Femur (tissue), 1 donor: ENCODE data around the gene IPMK.
"Not testable (repeated sequence)": the region's sequence is repeated elsewhere in the genome, so short reads cannot be mapped to it uniquely, and the experiment has no call there.

Source experiments
- DNase-seq: peaks from one replicate; pipeline ENCODE4 v3.0.0-alpha.2; 2017

The IPMK gene

DNA sequence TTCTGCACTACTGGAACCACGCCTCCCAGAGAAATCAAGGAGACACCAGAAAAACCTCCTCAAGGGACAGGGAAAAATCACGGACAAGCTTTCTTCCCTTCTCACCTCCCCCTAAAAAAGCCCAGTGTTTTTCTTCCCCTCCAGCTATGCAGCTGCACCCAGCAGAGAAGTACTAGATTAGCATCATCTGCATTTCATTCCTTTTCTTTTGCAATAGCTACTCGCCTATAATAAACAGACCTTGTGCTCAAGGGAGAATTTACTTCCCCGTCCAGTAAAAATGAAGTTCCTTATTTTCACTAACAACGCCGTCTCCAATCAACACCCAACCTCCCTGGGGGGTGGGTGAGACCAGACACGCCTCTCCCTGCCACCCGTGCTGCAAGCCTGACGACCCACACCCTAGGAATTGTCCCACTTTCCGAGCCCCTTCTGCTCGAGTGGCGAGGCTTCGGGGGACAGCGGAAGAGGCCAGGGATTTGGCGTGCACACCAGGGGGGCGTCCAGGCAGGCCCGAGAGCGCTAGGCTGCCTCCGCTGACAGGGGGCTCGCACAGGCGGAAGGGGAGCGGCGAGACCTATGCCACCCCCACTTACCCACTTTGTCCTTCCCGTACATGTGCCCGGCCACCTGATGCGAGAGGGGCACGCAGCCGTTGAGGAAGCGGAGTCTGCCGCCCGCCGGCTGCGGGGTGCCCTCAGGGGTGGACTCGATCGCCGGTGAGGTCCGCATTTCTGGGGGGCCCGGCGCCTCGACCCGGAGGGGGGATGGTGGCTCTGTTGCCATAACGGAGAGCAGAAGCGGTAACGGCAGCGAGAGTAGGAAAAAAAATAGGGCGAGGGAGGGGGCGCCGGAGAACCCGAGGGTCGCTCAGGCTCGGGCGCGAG, 625 bp downstream of the IPMK start:
- peak; percentile 73 for DNase-seq

DNA sequence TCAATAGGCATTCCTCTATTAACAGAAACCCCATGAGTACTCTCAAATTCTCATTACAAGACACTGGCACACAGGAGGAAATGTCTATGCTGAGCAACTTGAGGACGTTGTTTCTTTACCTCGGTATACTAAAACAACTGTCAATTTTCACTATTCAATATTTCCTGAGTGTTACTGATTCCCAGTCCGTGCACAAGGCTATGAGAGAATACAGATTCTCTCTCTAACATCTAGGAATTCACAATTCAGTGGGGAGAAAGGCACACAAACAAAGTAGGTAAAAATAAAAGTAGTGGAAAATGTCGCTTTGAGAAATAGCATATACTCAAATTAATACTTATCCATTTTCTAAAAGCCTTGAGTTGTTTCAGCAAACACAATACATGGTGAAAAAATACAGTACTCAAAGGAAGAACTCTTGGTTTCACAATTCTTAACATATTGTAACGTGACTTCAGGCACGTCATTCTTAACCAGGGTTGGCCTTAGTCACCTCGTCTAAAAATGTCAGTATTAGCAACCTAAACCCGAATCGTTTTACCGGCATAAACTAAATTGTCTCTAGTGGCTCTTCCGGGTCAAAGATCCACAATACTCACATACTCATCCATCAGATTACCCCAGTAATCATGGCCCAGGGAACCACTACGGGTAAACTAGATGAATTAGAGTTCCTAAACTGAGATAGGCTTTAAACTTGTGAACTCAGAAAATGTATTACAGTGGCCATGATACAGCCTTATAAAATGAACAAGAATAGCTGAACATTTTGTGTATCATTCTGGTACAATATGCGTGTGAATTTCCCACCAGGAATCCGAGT, 1.5 kb downstream of the IPMK start:
- DNase-seq = no peak

DNA sequence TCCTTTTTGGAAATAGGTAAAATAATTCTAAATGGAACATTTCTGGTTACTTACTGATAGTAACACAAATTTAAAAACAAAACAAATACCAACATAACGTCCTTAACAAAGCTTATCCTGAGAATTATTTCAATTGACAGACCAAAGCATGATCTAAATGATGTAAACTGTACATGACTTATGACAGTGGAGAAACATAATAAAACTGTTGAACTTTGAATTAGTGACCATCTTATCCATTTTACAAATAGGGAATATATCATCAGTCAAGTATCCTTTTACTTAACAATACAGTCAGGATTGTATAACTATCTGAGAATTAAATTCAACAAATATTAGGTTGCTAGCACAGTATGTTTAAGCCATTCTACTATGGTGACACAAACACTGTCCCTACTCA, 2.4 kb downstream of the IPMK start:
- DNase-seq = no peak

DNA sequence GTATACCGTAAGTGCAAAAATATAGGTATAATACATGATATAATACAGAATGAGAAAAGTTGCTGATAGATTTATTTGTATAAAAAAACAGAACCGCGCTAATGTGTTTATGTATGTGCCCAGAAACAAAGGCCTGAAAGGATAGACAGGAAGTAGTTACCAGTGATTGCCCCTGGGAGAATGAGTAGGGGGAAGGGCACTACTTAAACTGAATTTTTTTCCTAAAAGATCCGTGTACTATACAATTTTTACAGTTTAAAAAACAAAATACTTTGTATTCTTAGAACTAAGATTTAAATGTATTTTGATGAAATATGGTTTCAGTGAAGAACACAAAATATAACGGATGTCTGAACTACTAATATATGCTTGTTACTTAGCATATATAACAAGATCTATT, 2.9 kb downstream of the IPMK start:
- DNase-seq = no peak

DNA sequence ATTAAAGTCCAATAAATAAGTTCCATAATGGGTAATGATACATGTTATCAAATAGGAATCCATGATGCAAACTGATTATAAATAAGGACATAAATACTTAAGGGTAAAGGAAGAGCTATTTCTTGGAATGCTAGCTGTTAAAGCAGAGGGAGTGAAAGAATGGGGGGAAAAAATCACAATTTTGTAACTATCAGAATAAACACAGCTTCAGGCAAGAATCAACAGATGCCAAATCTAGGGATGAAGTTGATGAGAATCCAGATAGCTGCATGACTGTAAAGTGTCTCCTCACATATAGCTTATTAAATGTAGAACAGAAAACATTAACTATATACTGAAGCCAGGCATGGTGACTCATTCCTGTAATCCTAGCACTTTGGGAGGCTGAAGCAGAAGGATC, 4.9 kb downstream of the IPMK start:
- no peak for DNase-seq

DNA sequence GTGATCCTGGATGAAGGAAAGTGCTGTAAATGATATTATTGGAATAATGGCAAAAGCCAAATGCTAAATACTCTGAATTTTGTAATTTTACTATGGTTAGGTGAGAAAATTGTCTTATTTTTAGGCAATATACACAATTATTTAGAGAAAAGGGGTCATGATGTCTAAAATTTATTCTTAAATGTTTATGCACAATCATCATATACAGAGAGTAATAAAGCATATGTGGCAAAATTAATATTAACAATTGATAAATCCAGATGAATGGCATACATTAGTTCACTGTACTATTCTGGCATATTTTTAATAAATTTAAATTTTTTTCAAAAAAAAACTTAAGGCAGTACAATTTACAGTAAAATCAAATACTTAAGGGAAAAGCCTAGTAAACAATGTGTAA, 7.4 kb downstream of the IPMK start:
- no peak for DNase-seq

DNA sequence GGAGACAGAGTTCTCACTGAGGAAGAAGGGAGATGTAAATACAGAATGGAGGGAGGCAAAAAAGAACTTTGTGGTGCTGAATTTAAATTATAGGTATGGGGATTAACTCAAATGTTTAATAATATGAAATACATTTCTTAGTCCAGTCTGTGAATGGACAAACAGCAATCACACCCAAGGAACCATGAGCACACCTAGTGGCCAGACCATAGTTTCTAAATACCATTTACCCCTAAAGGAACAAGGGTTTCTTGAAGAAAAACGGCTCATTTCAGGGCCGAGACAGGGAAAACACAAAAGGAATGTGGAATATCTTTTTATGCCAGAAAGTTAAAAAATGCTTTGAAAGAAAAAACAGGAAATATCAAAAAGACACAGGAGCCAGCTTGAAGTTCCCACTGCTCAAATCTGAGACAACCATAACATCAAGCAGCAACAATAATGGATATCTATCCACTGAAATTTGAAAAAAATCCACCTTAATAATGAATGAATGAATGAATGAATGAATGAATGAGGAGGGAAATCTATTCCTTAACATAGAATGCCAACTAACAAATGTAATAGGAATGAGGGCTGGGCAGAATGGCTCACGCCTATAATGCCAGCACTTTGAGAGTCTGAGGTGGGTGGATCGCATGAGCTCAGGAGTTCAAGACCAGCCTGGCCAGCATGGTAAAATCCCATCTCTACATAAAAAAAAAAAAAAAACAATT, 8.6 kb downstream of the IPMK start:
- no peak for DNase-seq

DNA sequence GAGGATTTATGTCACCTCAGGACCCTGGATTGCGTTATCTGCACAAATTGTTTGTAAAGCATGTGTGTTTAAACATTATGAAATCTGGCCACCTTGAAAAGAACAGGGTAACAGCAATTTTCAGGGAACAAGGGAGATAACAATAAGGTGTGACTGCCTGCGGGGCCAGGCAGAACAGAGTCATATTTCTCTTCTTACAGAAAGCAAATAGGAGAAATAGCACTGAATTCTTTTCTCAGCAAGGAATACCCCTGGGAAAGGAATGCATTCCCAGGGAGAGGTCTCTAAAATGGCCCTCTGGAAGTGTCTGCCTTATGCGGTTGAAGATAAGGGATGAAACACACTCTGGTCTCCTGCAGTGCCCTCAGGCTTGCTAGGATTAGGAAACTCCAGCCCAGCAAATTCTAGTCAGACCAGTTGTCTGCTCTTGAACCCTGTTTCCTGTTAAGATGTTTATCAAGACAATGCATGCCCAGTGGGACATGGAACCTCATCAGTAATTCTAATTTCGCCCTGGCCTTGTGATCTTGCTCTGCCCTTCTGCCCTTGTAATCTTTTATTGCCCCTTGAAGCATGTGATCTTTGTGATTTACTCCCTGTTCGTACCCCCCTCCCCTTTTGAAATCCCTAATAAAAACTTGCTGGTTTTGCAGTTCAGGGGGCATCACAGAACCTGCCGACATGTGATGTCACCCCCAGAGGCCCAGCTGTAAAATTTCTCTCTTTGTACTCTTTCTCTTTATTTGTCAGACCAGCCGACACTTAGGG, 11.5 kb downstream of the IPMK start:
- DNase-seq = not testable (repeated sequence)

DNA sequence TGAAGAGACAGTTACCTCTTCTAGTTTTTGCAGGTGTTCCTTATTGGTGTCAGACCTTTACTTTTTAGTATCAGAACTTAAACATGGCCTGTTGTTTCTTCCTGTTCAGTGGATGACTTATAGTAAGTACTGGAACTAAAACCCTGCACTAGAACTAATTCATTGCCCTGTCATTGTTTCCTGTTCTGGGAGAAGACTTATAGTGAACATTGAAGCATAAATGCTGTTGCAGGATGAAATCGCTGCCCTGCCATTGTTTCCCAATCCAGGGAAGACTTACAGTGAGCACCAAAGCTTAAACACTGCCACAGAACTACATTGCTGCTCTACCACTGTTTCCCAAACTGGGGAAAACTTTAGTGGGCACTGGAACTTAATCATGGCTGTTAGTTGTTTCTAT, 13.1 kb downstream of the IPMK start:
- DNase-seq = no peak

DNA sequence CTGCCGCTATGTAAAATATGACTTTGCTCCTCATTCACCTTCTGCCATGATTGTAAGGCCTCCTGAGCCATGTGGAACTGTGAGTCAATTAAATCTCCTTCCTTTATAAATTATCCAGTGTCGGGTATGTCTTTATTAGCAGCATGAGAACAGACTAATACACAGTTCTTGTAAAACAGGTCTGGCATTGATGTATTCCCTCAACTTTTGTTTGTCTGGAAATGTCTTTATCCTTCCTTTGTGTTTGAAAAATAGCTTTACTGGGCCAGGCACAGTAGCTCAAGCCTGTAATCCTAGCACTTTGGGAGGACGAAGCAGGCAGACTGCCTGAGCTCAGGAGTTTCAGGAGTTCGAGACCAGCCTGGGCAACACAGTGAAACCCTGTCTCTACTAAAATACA, 14.5 kb downstream of the IPMK start:
- DNase-seq = no peak

DNA sequence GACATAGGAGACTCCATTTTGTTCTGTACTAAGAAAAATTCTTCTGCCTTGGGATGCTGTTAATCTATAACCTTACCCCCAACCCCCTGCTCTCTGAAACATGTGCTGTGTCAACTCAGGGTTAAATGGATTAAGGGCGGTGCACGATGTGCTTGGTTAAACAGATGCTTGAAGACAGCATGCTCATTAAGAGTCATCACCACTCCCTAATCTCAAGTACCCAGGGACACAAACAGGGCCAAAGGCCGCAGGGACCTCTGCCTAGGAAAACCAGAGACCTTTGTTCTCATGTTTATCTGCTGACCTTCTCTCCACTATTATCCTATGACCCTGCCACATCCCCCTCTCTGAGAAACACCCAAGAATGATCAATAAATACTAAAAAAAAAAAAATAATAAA, 23.0 kb downstream of the IPMK start:
- DNase-seq = not testable (repeated sequence)

DNA sequence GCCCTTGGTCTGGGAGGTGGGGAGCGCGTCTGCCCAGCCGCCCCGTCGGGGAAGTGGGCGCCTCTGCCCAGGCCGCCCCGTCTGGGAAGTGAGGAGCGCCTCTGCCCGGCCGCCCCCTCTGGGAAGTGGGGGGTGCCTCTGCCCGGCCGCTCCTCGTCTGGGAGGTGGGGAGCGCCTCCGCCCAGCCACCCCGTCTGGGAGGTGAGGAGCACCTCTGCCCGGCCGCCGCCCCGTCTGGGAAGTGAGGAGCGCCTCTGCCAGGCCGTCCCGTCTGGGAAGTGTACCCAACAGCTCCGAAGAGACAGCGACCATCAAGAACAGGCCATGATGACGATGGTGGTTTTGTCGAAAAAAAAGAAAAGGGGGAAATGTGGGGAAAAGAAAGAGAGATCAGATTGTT, 23.5 kb downstream of the IPMK start:
- DNase-seq = not testable (repeated sequence)

DNA sequence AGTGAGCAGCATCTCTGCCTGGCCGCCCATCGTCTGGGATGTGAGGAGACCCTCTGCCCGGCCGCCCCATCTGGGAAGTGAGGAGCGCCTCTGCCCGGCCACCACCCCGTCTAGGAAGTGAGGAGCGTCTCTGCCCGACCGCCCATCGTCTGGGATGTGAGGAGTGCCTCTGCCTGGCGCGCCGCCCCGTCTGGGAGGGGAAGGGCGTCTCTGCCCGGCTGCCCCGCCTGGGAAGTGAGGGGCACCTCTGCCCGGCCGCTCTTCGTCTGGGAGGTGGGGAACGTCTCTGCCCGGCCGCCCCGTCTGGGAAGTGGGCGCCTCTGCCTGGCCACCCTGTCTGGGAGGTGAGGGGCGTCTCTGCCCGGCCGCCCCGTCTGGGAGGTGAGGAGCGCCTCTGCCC, 23.9 kb downstream of the IPMK start:
- DNase-seq = not testable (repeated sequence)

DNA sequence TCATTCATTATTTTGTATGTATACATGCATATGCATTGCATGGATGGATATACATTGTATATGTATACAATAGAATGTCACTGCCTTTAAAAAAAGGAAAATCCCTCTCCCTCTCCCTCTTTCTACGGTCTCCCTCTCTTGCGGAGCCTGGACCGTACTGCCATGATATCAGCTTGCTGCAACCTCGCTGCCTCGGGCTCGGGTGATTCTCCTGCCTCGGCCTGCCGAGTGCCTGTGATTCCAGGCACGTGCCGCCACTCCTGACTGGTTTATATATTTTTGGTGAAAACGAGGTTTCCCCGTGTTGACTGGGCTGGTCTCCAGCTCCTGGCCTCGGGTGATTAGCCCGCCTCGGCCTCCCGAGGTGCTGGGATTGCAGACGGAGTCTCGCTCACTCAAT, 24.4 kb downstream of the IPMK start:
- DNase-seq = no peak

DNA sequence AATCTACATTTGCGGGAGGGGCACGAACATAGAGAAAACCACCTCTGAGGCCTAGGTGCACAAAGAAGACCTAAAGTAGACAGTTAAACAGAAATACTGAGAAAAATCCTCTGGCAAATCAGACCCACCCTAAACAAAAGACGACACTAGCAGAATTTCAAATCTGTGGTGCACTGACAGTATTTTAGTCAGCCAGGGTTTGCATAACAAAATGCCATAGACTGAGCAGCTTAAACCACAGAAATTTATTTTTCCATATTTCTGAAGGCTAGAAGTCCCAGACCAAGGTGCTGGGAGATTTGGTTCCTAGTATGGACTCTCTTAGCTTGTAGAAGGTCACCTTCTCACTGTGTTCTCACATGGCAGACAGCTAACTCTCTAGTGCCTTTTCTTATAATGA, 26.3 kb downstream of the IPMK start:
- no peak for DNase-seq

DNA sequence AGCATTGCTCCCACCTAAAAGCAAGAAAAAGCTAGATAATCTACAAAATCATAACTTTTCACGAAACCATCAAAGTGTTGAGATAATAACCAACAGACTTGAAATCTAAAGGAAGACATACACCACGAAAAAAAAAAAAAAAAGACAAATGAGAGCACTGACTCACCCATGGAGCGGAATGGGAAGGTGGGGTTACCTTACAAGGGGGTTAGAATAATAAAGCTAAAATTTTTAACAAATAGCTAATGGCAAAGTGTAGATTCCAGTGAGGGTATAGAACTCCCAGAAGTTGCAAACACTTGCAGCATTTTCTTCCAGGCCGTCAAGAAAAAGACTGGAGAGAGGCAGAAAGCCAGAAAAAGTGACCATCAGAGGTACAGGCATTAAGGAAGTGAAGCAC, 27.2 kb downstream of the IPMK start:
- DNase-seq = no peak

DNA sequence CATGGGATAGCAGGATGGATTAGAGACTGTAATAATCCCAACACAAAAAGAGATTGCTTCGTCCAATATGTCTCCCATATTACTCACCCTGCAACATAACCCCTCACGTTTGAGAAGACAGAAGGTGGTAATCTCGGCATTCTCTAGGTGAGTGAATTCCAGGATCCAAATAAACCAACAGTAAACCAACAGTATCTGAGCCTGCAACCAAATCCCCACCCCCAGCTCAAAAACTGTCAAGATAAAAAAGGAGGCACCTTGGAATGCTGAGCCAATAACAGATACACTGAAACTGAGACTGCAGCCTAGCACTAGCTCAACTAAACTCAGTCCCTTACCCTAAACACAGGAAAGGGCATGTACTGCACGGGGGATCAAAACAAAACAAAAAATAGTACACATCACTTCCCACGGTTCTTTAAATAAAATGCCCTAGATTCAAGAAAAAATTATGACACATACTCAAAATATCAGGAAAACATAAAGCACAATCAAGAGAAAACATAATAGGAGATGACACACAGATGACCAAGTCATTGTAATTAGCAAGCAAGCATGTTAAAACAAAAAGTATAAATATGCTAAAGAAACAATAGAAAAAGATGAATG, 28.0 kb downstream of the IPMK start:
- no peak for DNase-seq

DNA sequence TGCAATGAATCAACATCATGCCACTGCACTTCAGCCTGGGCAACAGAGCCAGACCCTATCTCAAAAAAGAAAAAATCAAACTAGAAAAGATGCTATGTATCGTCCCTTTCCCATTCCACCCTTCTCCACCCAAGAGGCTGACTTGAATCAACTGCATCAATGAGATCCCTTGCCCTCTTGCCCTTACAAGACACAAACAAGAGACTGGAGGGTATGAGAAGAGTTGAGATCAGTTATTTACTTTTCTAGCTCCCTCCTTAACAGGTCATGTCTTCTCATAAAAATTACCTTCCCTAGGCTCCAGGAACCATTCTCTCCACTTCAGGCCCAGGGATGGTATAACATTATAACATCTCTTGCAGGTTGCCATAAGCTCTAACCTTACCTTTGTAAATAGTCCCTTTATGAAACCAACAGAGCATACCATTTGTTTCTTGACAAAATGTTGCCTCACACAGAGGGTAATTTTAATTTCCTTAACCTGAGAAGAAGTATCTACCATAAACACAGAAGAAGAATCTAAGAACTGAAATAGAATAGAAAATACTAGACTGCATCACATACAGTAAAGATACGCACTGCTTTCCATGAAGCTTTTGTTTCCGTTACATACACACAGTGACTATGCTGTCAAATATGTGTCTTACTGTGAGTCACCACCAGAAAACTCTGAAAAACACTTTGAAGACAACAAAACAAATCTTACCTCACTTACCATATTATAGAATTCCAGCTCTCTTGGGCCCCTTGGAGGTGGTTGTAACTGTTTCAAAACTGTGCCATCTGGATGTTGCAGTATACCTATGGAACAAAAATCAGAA, 30.5 kb downstream of the IPMK start:
- no peak for DNase-seq

DNA sequence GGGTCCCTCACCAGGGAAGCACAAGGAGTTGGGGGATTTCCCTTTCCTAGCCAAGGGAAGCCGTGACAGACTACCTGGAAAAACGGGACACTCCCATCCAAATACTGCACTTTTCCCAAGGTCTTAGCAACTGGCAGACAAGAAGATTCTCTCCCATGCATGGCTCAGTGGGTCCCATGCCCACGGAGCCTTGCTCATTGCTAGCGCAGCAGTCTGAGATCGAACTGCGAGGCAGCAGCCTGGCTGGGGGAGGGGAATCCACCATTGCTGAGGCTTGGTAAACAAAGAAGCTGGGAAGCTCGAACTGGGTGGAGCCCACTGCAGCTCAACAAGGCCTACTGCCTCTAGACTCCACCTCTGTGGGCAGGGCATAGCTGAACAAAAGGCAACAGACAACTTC, 37.8 kb downstream of the IPMK start:
- DNase-seq = not testable (repeated sequence)

DNA sequence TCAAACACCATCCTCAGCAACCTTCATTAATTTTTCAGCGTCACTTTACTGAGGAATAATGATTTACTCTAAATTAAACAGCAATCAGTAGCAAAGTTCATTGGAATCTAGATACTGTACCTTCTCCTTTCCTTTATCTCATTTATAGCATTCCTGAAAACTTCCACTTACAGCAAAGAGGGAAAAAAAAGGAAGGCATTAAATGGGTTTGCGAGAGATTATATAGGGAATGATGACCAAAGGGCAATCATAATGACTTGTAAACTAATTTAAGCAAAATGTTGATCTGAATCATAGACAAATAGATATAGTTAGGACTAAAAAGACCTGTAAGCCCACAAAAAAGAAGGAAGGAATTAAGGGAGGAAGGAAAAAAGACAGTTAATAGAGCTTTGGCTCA, 42.0 kb downstream of the IPMK start:
- DNase-seq = no peak

DNA sequence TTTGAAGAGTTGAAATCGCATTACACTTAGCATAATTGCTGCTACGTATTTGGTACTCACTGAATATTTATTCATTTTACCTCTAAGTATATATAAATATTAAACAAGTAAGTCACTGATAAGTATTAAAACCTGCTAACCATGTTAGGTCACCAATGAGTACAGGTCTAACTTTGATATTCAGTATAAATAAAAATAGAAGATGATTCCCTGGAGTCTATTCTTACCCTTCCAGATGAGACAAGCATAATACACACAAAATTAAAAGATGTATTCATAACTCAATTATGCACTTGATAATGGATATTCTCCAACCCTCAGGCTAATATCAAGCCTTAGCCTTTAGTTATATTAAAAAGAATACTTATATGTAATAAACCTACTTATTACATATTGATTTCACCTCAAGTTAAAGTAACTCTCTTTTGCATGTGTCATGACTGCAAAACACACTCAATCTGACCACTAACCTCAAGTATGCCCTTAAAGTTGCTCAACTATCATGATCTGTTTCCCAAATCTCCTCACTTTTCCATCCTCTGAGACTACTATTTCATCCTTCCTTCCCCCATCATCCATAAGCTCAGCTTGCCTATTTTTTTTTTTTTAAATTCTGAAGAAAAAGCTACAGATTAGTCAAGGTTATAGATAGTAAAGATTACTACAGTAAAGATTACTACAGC, 46.8 kb downstream of the IPMK start:
- no peak for DNase-seq
